Fibroblast of skin of left biceps (primary cell): Measurements from ENCODE around the gene TMEM178A.
"Not testable (repeated sequence)": the region's sequence is repeated elsewhere in the genome, so short reads cannot be mapped to it uniquely, and the experiment has no call there.

Experiments used
- DNase-seq, 2 experiments: peaks; one replicate each; pipeline ENCODE4 v3.0.0-alpha.2; 2013; ENCODE audit warnings: low read depth in 2 of 2

TMEM178A gene

GRCh38 chr2:39647104-39647765 is 18.5 kb upstream of the TMEM178A start:
- no peak for DNase-seq

- DNase-seq: no peak
Observed at GRCh38 chr2:39648580-39648979, 17.1 kb upstream of the TMEM178A start.

- DNase-seq: no peak
Observed at GRCh38 chr2:39649511-39649910, 16.2 kb upstream of the TMEM178A start.

GRCh38 chr2:39650468-39650867 is 15.2 kb upstream of the TMEM178A start:
- DNase-seq: no peak

GRCh38 chr2:39656215-39656614 is 9.5 kb upstream of the TMEM178A start:
- DNase-seq: not testable (repeated sequence)

- DNase-seq: no peak
Observed at GRCh38 chr2:39657287-39657937, 8.3 kb upstream of the TMEM178A start.

- DNase-seq: no peak
Observed at GRCh38 chr2:39658371-39658770, 7.3 kb upstream of the TMEM178A start.

- no peak for DNase-seq
Observed at GRCh38 chr2:39659765-39660611, 5.7 kb upstream of the TMEM178A start.

- peak in 1 of 2 experiments; percentile 7 for DNase-seq
Observed at GRCh38 chr2:39660612-39661236, 5.0 kb upstream of the TMEM178A start.

GRCh38 chr2:39661826-39662225 is 3.9 kb upstream of the TMEM178A start:
- peak in 1 of 2 experiments; percentile 21 for DNase-seq

GRCh38 chr2:39663187-39663930 is 2.4 kb upstream of the TMEM178A start:
- no peak for DNase-seq

- DNase-seq: no peak
Observed at GRCh38 chr2:39664232-39664887, 1.4 kb upstream of the TMEM178A start.

GRCh38 chr2:39664888-39665591 is 677 bp upstream of the TMEM178A start:
- no peak for DNase-seq

- DNase-seq: no peak
Observed at GRCh38 chr2:39666491-39667101, 879 bp downstream of the TMEM178A start.

GRCh38 chr2:39667104-39667885 is 1.6 kb downstream of the TMEM178A start:
- no peak for DNase-seq

GRCh38 chr2:39667886-39668276 is 2.2 kb downstream of the TMEM178A start:
- no peak for DNase-seq

GRCh38 chr2:39668576-39669080 is 2.9 kb downstream of the TMEM178A start:
- DNase-seq: no peak

GRCh38 chr2:39671604-39672003 is 5.9 kb downstream of the TMEM178A start:
- no peak for DNase-seq

- no peak for DNase-seq
Observed at GRCh38 chr2:39673018-39673417, 7.3 kb downstream of the TMEM178A start.
